CD4-positive, alpha-beta T cell treated with Interleukin-6 for 4 hours (primary cell): Measurements from ENCODE around the gene S100A7A.
A peak's percentile ranks its signal among the peaks of the same experiment; 100 is the strongest.

Experiments
- DNase-seq: peaks from one replicate; pipeline ENCODE4 v3.0.0-alpha.2; 2020; ENCODE audit warnings: mixed read lengths

The S100A7A gene

DNA sequence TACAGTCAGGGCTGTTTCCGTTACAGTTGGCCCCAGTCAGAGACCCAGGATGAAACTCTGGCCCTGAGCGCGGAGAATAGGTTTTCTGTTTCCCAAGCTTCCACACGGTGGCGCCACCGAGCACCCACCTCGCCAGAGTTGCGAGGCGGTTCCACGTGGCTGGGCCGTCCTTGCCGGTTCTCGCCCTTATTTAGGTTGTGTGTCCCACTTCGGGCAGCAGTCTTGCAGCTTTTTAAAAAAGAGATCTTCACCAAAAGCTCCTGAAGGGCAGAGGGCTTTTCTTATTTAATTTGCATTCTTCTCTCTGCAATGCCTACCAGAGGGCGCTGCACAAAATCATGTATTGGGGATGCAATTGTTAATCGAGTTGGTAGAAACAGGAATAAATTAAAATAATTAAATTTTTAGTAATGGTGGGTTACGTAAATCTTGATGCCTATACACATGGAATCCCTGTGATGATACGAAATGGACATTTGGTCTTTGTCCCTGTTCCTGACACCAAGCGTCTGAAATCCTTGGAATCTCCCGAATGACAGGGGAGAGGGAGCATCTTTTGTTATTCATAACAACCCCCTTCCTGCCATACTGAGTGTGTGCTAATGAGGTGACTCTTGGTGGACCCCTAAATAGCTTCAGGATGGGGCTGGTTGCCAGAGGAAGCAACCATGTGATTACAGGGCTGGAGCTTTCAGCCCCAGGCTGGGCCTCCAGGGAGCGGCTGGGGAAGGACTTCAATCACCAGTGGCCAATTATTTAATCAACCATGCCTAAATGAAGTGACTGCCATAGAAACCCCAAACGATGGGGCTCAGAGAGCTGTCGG lies 49.7 kb downstream of the S100A7A start:
- peak; percentile 60 for DNase-seq

DNA sequence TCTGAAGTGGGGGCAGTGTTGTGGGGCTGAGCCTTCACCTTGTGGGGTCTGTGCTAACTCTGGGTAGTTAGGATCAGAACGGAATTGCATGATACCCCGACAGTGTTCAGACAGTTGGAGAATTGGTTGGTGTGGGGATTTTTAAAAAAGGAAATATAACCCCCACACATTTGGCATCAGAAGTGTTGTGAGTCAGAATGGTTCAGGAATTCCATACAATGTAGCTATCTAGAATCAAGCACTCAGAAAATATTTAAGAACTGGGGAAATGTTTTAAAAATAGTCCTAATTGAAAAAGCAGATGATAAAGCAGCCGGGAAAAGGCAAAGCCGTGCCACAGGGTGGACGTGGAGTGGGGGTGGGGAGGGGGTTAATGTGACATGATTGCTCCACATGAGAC lies 50.6 kb downstream of the S100A7A start:
- DNase-seq: no peak

DNA sequence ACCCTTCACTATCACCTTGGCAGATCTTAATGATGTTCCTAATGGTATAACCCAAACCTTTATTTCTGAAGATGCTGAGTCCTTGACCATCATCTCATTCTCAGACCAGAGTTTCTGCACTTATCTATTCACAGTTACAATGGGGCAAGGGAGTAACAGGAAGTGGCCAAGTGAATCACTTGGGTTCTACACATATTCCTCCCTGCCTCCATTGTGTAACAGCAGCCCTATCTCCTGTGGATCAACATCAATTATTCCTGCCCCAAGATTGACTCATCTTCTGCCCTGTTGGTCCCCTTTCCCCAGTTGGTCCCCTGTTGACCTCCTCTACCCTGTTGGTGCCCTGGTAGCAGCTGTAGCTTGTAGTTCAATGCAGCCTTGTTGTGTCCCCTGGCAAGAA lies 54.4 kb downstream of the S100A7A start:
- DNase-seq: no peak
